Nephron progenitor cell (in vitro differentiated cells): ENCODE data around the gene CCND3.
A peak's percentile ranks its signal among the peaks of the same experiment; 100 is the strongest.

Source experiments
- DNase-seq: peaks from one replicate; pipeline ENCODE4 v3.0.0; 2021
- H3K27ac Mint-ChIP-seq: 2 replicates; pipeline ENCODE4 v1.8.0; 2021; ENCODE audit warnings: mild to moderate bottlenecking, moderate library complexity, mixed read lengths
- H3K27me3 Mint-ChIP-seq: 2 replicates; pipeline ENCODE4 v1.8.0; 2021; ENCODE audit warnings: mild to moderate bottlenecking, low read depth, mixed read lengths; ENCODE audit not compliant: poor library complexity
- H3K36me3 Mint-ChIP-seq: 2 replicates; pipeline ENCODE4 v1.8.0; 2021; ENCODE audit warnings: low read depth, mixed read lengths
- H3K4me1 Mint-ChIP-seq: 2 replicates; pipeline ENCODE4 v1.8.0; 2021; ENCODE audit warnings: mixed read lengths
- H3K4me3 Mint-ChIP-seq: 2 replicates; pipeline ENCODE4 v1.8.0; 2021; ENCODE audit warnings: mild to moderate bottlenecking, moderate library complexity, mixed read lengths
- H3K9me3 Mint-ChIP-seq: 2 replicates; pipeline ENCODE4 v1.8.0; 2021; ENCODE audit warnings: mild to moderate bottlenecking, moderate library complexity, mixed read lengths
- TF ChIP-seq, protein P1 (sequence below): fragments of 200-600 bp; sonication (generic); IDR thresholded peaks from 2 replicates; pipeline ENCODE4 v1.5.0; 2021; ENCODE audit warnings: antibody characterized with exemption

The CCND3 gene

DNA sequence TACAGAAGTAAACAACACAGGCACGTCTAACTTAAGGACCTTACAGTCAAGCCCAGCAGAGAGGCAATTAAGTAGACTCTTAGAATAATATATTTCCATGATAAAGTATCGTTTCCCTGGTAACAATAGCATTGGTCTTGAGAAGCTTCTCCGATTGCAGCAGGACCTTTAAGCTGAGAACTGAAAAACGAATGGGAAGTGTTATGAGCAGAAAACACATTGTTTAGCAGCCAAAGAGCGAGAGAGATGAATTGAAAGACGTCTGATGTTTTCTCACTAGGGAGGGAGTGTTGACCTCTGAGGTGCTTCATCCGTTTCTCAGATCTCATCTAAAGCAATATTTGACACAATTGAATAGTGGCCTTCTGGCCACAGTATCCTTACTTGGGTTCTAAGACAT, 19.5 kb downstream of the CCND3 start:
- Mint-ChIP-seq H3K4me3 (peak overlapping the region; percentile 100), H3K27me3 (no peaks in the 10 kb centered on the region), H3K9me3 (no peaks in the 10 kb centered on the region), H3K4me1 (peaks cover 51% of the 10 kb centered on the region), H3K36me3 (peaks cover 24% of the 10 kb centered on the region), H3K27ac (peak overlapping the region; percentile 100)
- no peak for DNase-seq
- TF ChIP-seq, protein P1, sequence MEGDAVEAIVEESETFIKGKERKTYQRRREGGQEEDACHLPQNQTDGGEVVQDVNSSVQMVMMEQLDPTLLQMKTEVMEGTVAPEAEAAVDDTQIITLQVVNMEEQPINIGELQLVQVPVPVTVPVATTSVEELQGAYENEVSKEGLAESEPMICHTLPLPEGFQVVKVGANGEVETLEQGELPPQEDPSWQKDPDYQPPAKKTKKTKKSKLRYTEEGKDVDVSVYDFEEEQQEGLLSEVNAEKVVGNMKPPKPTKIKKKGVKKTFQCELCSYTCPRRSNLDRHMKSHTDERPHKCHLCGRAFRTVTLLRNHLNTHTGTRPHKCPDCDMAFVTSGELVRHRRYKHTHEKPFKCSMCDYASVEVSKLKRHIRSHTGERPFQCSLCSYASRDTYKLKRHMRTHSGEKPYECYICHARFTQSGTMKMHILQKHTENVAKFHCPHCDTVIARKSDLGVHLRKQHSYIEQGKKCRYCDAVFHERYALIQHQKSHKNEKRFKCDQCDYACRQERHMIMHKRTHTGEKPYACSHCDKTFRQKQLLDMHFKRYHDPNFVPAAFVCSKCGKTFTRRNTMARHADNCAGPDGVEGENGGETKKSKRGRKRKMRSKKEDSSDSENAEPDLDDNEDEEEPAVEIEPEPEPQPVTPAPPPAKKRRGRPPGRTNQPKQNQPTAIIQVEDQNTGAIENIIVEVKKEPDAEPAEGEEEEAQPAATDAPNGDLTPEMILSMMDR: no peak

DNA sequence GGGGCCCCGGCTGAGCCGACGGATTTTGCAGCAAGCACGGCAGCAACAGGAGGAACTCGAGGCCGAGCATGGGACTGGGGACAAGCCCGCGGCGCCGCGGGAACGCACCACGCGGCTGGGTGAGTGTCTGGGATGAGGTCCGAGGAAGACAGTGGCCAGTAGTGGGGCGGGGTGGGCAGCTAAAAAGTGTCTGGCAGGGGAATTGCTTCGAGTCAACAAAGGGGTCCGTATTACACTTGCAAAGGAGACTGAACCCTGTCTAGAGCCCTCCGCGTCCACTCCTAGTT, 20.0 kb downstream of the CCND3 start:
- no peaks in the 10 kb centered on the region for H3K27me3 Mint-ChIP-seq
- TF ChIP-seq, protein P1: no peak
- H3K4me1 Mint-ChIP-seq: peaks cover 51% of the 10 kb centered on the region
- peaks cover 23% of the 10 kb centered on the region for H3K36me3 Mint-ChIP-seq
- DNase-seq: no peak
- peak overlapping the region; percentile 100 for H3K27ac Mint-ChIP-seq
- H3K4me3 Mint-ChIP-seq: peak overlapping the region; percentile 100
- H3K9me3 Mint-ChIP-seq: no peaks in the 10 kb centered on the region

DNA sequence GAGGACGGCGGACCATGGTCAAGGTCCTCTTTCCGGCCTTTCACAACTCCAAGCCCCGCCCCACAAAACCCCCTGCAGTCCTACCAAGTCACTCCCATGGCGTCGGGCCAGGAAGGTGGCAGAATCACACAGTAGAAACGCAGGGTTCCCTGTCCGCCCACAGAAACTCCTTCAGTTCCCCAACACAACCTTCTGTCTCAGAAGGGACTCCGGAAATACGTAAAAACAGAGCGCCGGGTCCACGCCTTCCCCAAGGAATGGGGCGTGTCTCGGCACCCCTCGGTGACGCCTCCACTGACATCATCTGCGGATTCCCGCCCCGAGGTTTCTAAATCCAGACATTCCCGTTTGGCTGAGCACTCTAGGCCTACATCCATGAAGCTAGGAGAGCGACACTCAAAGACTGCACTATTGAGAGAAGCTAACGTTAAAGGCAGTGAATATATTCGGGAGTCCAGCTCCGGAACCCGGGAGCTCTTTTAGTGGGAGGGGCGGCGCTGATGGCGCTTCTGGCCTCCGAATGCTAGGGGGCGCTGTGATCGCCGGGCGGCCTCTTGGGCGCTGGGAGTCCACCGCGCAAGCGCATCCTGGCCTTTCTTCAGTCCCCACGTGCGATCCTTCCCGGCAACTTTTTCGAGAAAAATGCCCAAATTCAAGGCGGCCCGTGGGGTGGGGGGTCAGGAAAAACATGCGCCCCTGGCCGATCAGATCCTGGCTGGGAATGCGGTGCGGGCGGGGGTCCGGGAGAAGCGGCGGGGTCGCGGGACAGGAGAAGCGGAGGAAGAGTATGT, 20.5 kb downstream of the CCND3 start, which contains the start of the genes BYSL and MED20:
TSS of gene BYSL (plus strand) at position 579 of the 791 bp plus-strand sequence. CDS start at position 643, 64 bp downstream.
TSS of gene MED20 (minus strand) at position 219 of the 791 bp plus-strand sequence. CDS start at position 98, 121 bp downstream.
- Mint-ChIP-seq H3K36me3 (peaks cover 26% of the 10 kb centered on the region), H3K4me3 (peak within 1 kb of the TSS; percentile 100), H3K9me3 (no peaks in the 10 kb centered on the region), H3K27me3 (no peaks in the 10 kb centered on the region), H3K4me1 (peaks cover 50% of the 10 kb centered on the region), H3K27ac (peak within 1 kb of the TSS; percentile 100)
- TF ChIP-seq, protein P1: peak; percentile 98
- peak; percentile 96 for DNase-seq

DNA sequence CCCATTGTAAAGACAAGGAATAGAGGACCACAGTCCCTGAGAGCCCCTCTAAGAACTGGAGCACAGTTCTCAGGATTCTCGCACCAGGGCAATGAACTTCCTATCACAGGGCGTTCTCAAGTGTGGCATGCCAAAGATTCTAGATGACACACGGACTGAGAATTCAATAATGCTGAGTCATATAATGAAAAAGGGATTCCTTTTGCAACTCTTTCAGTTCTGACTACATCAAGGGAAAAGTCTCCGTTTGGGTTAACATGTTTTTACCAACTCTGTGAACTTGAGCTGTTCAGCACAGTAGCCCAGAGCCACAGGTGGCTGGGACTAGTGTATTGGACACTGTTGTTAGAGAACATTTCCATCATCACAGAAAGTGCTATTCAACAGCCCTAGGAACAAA, 24.1 kb downstream of the CCND3 start:
- Mint-ChIP-seq H3K4me1 (peaks cover 23% of the 10 kb centered on the region), H3K9me3 (no peaks in the 10 kb centered on the region), H3K27me3 (no peaks in the 10 kb centered on the region), H3K27ac (no peak overlapping the region), H3K4me3 (no peak overlapping the region), H3K36me3 (peaks cover 16% of the 10 kb centered on the region)
- no peak for DNase-seq
- TF ChIP-seq, protein P1: no peak

DNA sequence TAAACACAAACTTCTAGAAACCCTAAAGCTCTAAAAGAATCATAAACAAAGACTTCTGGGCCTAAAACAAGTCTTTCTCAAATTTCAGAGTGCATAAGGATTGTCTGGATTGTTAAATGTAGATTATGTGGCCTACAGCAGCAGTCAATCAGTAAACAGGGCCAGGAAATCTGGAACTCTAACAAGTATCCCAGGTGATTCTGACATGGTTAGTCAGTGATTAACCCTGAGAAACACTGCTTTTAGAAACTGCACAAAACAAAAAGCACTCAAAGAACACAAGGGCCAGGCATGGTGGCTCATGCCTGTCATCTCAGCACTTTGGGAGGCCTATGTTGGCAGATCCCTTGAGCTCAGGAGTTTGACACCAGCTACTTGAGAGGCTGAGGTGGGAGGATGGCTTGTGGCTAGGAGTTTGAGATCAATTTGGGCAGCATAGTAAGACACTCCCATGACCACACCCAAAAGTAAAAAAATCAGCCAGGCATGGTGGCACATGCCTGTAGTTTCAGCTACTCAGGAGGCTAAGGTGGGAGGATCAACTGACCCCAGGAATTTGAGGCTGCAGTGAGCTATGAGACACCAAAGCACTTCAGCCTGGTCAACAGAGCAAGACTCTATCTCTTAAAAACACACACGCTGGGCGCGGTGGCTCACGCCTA, 26.6 kb downstream of the CCND3 start:
- no peak for DNase-seq
- TF ChIP-seq, protein P1: no peak
- Mint-ChIP-seq H3K27me3 (no peaks in the 10 kb centered on the region), H3K27ac (peak overlapping the region; percentile 48), H3K4me3 (no peak overlapping the region), H3K36me3 (peaks cover 16% of the 10 kb centered on the region), H3K4me1 (peaks cover 6% of the 10 kb centered on the region), H3K9me3 (no peaks in the 10 kb centered on the region)
